Astrocyte (in vitro differentiated cells and primary cell): Measurements from ENCODE around the gene EPHA2. TPM values are rescaled to one million over a fixed set of nuclear protein-coding genes. Genes with fewer than 3 reads are reported as not detected.

Experiments
- DNase-seq: peaks from one replicate; pipeline ENCODE4 v3.0.0-alpha.2; 2010; ENCODE audit warnings: low read depth
- FAIRE-seq: peaks from 2 replicates; lab custom pipeline; 2011; peaks lifted over from hg19 to GRCh38; lab: Jason Lieb, UNC
- H2AFZ ChIP-seq: 2 replicates; pipeline ENCODE4 v1.6.0; 2012; ENCODE audit warnings: low read depth, low read length, inconsistent platforms
- H3K27ac ChIP-seq: 2 replicates; pipeline ENCODE4 v1.5.1; 2011; ENCODE audit warnings: low read depth, low read length, inconsistent platforms
- H3K27me3 ChIP-seq: 2 replicates; pipeline ENCODE4 v1.6.0; 2011; ENCODE audit warnings: low read length, inconsistent platforms; ENCODE audit not compliant: insufficient read depth
- H3K36me3 ChIP-seq: 2 replicates; pipeline ENCODE4 v1.5.1; 2011; ENCODE audit warnings: low read length, inconsistent platforms; ENCODE audit not compliant: insufficient read depth
- H3K4me1 ChIP-seq: 2 replicates; pipeline ENCODE4 v1.5.1; 2011; ENCODE audit warnings: low read length, inconsistent platforms; ENCODE audit not compliant: insufficient read depth
- H3K4me2 ChIP-seq: 2 replicates; pipeline ENCODE4 v1.6.0; 2012; ENCODE audit warnings: low read length, inconsistent platforms
- H3K4me3 ChIP-seq: 2 replicates; pipeline ENCODE4 v1.5.1; 2011; ENCODE audit warnings: low read depth, mild to moderate bottlenecking, low read length, inconsistent platforms; ENCODE audit not compliant: insufficient read depth
- H3K79me2 ChIP-seq: 2 replicates; pipeline ENCODE4 v1.6.0; 2012; ENCODE audit warnings: mild to moderate bottlenecking, low read length, inconsistent platforms; ENCODE audit not compliant: insufficient read depth
- H3K9ac ChIP-seq: 2 replicates; pipeline ENCODE4 v1.6.0; 2012; ENCODE audit warnings: mild to moderate bottlenecking, low read length, inconsistent platforms
- H3K9me3 ChIP-seq: 2 replicates; pipeline ENCODE4 v1.5.1; 2012; ENCODE audit warnings: low read depth, mild to moderate bottlenecking, low read length, inconsistent platforms; ENCODE audit not compliant: insufficient read depth
- H4K20me1 ChIP-seq: 2 replicates; pipeline ENCODE4 v1.6.0; 2012; ENCODE audit warnings: low read length, inconsistent platforms; ENCODE audit not compliant: insufficient read depth
- H3K27ac Mint-ChIP-seq: one replicate; pipeline ENCODE4 v1.8.0; 2021; ENCODE audit warnings: mild to moderate bottlenecking, mixed read lengths; ENCODE audit not compliant: unreplicated experiment
- H3K27me3 Mint-ChIP-seq: one replicate; pipeline ENCODE4 v1.8.0; 2021; ENCODE audit warnings: low read depth, mixed read lengths; ENCODE audit not compliant: unreplicated experiment
- H3K36me3 Mint-ChIP-seq: one replicate; pipeline ENCODE4 v1.8.0; 2021; ENCODE audit warnings: low read depth, mixed read lengths; ENCODE audit not compliant: unreplicated experiment
- H3K4me1 Mint-ChIP-seq: one replicate; pipeline ENCODE4 v1.8.0; 2021; ENCODE audit warnings: low read depth, mixed read lengths; ENCODE audit not compliant: unreplicated experiment
- H3K4me3 Mint-ChIP-seq: one replicate; pipeline ENCODE4 v1.8.0; 2021; ENCODE audit warnings: mild to moderate bottlenecking, moderate library complexity, mixed read lengths; ENCODE audit not compliant: unreplicated experiment
- H3K9me3 Mint-ChIP-seq: one replicate; pipeline ENCODE4 v1.8.0; 2021; ENCODE audit warnings: mild to moderate bottlenecking, mixed read lengths; ENCODE audit not compliant: unreplicated experiment
- CTCF ChIP-seq: IDR thresholded peaks from 2 replicates; pipeline ENCODE4 v1.5.1; 2011; ENCODE audit warnings: low read depth, mild to moderate bottlenecking, inconsistent platforms, low read length, moderate library complexity; ENCODE audit not compliant: insufficient read depth
- EZH2 ChIP-seq: IDR thresholded peaks from 2 replicates; pipeline ENCODE4 v1.6.1; 2012; ENCODE audit warnings: mild to moderate bottlenecking, low read length, inconsistent platforms; ENCODE audit not compliant: insufficient read depth
- total RNA-seq: library from RNA; stranded (reverse); gene quantifications from 2 replicates; pipeline ENCODE4 v1.2.1, GENCODE V29; 2021

The EPHA2 gene
- total RNA-seq, 1 donor from 2014 or later: 140 TPM

GRCh38 chr1:16129316-16129715 lies 26.6 kb downstream of the EPHA2 start:
- Mint-ChIP-seq H3K27ac (no peak overlapping the region), H3K36me3 (peaks cover 30% of the 10 kb centered on the region), H3K27me3 (no peaks in the 10 kb centered on the region), H3K9me3 (no peaks in the 10 kb centered on the region), H3K4me3 (no peak overlapping the region), H3K4me1 (no peaks in the 10 kb centered on the region)
- H3K36me3 ChIP-seq: peaks cover 74% of the 10 kb centered on the region
- no peak for TF ChIP-seq EZH2
- no peak for TF ChIP-seq CTCF
- H4K20me1 ChIP-seq: peaks cover 98% of the 10 kb centered on the region
- no peak overlapping the region for H3K27ac ChIP-seq
- no peak overlapping the region for H3K9ac ChIP-seq
- peaks cover 60% of the 10 kb centered on the region for H3K79me2 ChIP-seq
- H3K27me3 ChIP-seq: no peaks in the 10 kb centered on the region
- H3K9me3 ChIP-seq: no peaks in the 10 kb centered on the region
- FAIRE-seq (no peak), DNase-seq (no peak)
- no peaks in the 10 kb centered on the region for H3K4me1 ChIP-seq
- no peak overlapping the region for H3K4me2 ChIP-seq
- no peak overlapping the region for H3K4me3 ChIP-seq
- H2AFZ ChIP-seq: no peak overlapping the region

GRCh38 chr1:16128338-16128741 lies 27.5 kb downstream of the EPHA2 start:
- Histone ChIP-seq H4K20me1 (peaks cover 94% of the 10 kb centered on the region), H3K36me3 (peaks cover 69% of the 10 kb centered on the region), H3K27me3 (no peaks in the 10 kb centered on the region), H3K4me1 (peaks cover under 1% of the 10 kb centered on the region), H3K9ac (no peak overlapping the region), H3K4me3 (no peak overlapping the region), H3K4me2 (no peak overlapping the region), H3K9me3 (no peaks in the 10 kb centered on the region), H3K27ac (no peak overlapping the region), H2AFZ (no peak overlapping the region), H3K79me2 (peaks cover 52% of the 10 kb centered on the region)
- Mint-ChIP-seq H3K4me1 (peaks cover 5% of the 10 kb centered on the region), H3K27me3 (no peaks in the 10 kb centered on the region), H3K36me3 (peaks cover 32% of the 10 kb centered on the region), H3K27ac (no peak overlapping the region), H3K9me3 (no peaks in the 10 kb centered on the region), H3K4me3 (no peak overlapping the region)
- TF ChIP-seq CTCF (no peak), EZH2 (no peak)
- no peak for DNase-seq
- no peak for FAIRE-seq

GRCh38 chr1:16127676-16128337 lies 28.1 kb downstream of the EPHA2 start:
- TF ChIP-seq EZH2: no peak
- TF ChIP-seq CTCF: no peak
- Mint-ChIP-seq H3K4me1 (peaks cover 10% of the 10 kb centered on the region), H3K27me3 (no peaks in the 10 kb centered on the region), H3K36me3 (peaks cover 35% of the 10 kb centered on the region), H3K4me3 (no peak overlapping the region), H3K9me3 (no peaks in the 10 kb centered on the region), H3K27ac (no peak overlapping the region)
- FAIRE-seq (no peak), DNase-seq (no peak)
- Histone ChIP-seq H3K4me2 (no peak overlapping the region), H3K36me3 (peaks cover 64% of the 10 kb centered on the region), H3K9me3 (no peaks in the 10 kb centered on the region), H3K4me3 (no peak overlapping the region), H4K20me1 (peaks cover 94% of the 10 kb centered on the region), H3K79me2 (peaks cover 48% of the 10 kb centered on the region), H2AFZ (no peak overlapping the region), H3K27ac (no peak overlapping the region), H3K27me3 (no peaks in the 10 kb centered on the region), H3K4me1 (peaks cover 6% of the 10 kb centered on the region), H3K9ac (no peak overlapping the region)
